ENCODE results near the gene CDH4.

GRCh38 chr20:61417221-61417941 lies 165.3 kb downstream of the CDH4 start:
- TF ChIP-seq CTCF (IDR thresholded peaks at IDR 0.05) (no peak), EZH2 (IDR thresholded peaks at IDR 0.05) (no peak), EZH2phosphoT487 (IDR thresholded peaks at IDR 0.05) (no peak)

Data from neural progenitor cell (in vitro differentiated cells).